GM19328 (cell line): Measurements from ENCODE around the gene DUSP10.

Experiments
- ATAC-seq: cut with Tn5 transposase; IDR thresholded peaks from one replicate; pipeline ENCODE4 v1.9.1; 2021; ENCODE audit warnings: mild to moderate bottlenecking, moderate library complexity; ENCODE audit not compliant: unreplicated experiment

The DUSP10 gene

DNA sequence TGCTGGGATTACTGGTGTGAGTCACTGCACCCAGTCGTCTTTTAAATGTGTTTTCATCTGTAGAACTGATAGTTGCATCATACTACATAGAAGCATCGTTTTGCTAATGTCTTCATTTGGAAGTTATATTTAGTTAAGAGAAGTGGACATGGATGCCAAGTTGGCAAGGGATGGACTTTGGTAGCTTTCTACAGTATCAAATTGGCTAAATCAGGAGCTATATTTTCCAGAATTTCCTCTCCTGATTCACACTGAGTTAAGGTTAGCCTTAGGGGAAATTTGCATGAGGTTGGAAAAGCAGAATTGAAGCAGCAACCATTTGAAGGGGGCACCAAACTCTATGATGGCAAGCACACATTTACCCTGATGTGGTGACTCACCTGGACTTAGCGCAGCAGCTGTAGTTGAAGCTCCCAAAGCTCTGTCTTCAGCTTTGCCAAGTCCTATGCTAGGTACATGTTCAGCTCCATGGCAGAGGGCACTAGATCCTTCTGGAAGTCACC is 43.9 kb downstream of the DUSP10 start:
- ATAC-seq = no peak

- no peak for ATAC-seq
Observed at GRCh38 chr1:221696718-221697461, 45.0 kb downstream of the DUSP10 start.

- ATAC-seq = no peak
Observed at GRCh38 chr1:221696027-221696426, 45.9 kb downstream of the DUSP10 start.

DNA sequence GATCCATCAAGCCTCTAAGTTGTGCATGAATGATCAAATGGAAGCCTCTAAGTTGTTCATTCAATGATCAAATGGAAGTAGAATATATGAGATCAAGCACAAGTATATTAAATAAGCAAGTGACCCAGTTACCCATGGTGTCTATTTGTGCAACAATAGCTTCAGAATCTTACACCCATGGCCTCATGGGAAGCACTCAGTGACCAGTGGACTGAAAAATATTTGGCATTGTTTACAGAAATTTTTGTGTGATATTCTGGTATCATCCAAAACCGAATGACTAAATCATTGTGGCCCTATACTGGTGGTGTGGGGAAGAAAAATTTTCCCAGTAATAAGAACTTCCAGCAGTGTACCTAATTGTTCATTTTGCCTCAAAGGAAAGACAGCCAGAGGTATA is 46.6 kb downstream of the DUSP10 start:
- no peak for ATAC-seq

- no peak for ATAC-seq
Observed at GRCh38 chr1:221694109-221694508, 47.8 kb downstream of the DUSP10 start.

GRCh38 chr1:221693087-221693486 is 48.8 kb downstream of the DUSP10 start:
- no peak for ATAC-seq

- no peak for ATAC-seq
Observed at GRCh38 chr1:221692643-221693042, 49.2 kb downstream of the DUSP10 start.

- no peak for ATAC-seq
Observed at GRCh38 chr1:221691261-221691660, 50.6 kb downstream of the DUSP10 start.

- ATAC-seq = no peak
Observed at GRCh38 chr1:221690858-221691257, 51.0 kb downstream of the DUSP10 start.

DNA sequence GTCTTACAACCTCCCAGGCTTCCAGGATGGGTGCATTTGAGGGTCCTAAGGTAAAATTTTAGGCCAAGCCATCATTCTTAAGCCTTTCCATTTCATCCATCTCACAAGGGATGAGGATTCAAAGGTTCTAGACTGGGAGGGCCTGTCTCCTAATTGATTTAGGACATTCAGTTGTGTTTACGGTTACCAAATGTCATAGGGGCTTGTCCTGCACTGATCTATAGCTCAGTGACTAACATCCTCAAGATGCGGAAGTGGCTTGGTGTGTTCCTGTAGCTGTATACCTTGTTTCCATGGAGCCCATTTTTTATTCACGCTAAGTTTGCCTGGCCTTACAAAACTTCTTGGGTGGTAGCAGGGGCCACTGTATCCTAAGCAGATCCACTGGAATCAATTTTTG is 52.8 kb downstream of the DUSP10 start:
- ATAC-seq = no peak

DNA sequence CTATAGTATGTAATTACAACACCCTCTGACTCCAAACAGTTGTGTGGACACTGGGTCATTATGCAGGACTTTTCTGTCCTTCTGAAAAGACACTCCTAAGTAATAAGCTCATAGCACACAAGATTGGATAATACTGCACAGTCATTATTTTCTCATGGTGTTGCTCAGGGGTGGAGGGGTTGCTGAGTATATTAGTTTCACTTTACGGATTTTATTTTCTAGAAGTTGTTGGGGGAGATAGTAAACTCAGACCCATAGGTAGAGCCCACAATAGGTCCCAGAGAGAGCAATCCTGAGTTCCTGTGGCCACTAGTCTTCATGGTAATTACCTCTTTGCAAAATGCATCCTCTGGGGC is 53.4 kb downstream of the DUSP10 start:
- ATAC-seq = no peak

DNA sequence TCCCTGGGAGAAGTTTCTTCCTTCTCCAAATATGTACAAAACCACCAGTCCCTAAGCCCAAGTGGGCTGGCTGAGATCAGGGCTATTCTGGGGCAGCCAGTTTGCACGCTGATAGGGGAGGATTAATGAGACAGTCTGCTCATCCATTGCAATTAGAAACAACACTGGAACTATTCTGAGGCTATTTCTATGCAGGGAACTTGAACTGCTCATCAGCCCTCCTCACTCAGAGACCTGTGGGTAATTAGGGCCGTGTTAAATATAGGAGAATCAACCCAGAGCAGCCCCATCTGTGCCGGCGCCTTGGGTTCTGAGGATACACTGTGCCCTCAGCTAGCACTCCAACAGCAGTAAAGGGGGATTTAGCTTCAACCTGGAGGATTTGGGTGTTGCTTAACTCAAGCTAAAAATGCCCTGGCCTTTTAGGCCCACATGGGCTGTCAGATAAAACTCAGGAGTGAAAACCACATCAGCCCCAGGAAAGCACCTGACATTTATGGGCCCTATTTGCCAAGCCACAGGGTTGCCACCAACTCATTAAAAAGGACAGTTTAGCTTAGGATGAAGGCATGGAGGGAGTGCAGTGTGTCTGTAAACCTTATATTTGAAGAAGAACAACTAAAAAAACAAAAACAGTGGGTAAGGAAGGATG is 53.9 kb downstream of the DUSP10 start:
- no peak for ATAC-seq

DNA sequence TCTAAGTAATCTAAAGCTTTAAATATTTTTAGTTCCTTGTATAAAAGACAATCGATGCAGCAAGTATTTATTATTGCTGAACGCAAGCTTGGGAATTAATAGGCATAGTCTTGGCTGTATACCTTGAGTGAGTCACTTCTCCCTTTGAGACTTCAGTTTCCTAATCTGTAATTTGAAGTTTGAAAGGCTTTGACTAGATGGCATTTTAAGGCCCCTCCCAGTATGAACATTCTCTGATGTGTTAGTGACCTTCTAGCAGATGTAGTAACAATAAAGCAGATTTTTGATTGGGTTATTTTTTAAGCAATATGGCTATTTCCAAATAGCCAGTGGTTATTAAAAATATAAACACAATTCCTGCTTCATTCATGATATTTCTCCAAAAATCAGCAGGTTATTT is 58.2 kb downstream of the DUSP10 start:
- ATAC-seq = no peak

- no peak for ATAC-seq
Observed at GRCh38 chr1:221680085-221680484, 61.8 kb downstream of the DUSP10 start.

- no peak for ATAC-seq
Observed at GRCh38 chr1:221678014-221678413, 63.9 kb downstream of the DUSP10 start.

DNA sequence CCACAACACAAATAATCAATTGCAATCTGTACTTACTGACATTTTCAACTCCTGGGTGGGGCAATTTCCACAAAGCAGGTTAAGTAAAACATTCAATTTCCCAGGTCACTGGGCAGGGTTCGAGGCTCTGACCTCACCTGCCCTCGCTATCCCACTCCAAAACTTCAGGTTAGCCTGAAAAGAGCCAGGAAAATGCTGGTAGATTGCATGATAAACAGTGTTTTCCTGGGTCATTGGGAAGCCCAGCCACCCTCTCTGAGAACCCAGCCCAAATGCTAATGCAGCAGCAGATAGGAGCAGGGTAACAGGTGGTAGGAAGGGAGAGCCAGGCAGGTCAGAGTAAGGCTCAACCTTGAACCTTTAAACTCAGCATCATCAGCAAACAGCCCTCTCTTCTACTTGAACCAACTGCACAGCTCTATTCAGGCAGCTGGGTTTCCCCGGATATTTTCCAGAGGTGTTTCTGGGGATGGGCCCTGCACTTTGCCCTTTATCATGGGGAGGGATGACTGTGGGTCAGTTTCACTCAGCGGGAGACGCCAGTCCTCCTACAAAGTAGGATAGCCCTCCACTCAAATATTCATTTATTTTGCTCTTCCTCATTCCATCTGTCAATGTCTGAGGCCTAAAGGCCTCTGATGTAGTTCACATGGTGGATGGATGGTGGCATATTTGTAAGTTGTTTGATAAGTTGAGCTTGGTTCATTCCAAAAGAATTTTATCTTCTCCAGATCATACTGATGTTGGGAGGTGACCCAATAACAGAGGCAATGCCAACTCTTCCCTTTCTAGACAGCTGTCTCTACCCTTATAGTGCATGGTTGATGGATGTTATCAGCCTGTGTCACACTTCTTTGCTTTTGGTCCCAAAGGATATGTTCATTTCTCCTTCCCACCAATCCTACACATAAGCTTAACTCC is 65.7 kb downstream of the DUSP10 start:
- no peak for ATAC-seq

DNA sequence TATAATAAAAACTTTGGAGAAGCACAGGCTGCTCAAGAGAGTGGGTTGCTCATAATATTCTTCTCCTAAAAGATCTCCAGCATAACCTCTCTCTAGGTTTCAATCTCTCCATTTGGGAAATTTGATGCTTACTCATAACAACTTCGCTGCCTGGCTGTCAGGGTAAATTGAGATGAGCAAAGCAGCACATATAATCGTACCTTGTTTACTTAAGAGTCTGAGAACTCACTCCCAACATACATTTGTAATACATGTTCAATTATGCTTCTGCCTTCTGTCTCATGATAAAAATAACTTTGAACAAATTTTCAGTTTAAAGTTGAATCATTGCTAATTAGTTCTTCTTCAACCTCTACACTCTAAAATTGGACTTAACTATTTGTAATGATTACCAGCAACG is 68.9 kb downstream of the DUSP10 start:
- ATAC-seq = no peak

DNA sequence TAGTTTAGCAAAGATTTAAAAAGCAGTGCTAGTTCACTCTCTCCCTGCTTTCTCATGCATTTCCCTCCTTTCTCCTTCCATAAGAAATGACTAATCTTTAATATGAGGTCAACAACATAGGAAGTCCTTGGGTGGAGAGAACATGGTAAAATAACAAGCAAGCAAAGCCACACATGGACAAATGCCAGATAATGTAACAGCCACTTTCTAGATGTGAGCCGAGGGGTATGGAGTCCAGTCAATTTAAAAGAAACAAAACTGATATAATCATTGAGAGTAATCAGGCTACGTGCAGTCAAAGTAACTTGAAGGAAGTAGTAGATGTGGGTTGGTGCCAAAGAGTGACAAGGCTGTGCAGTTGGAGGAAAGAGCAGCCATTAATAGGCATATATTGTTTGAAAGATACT is 69.6 kb downstream of the DUSP10 start:
- ATAC-seq = no peak

GRCh38 chr1:221670081-221670480 is 71.8 kb downstream of the DUSP10 start:
- no peak for ATAC-seq

DNA sequence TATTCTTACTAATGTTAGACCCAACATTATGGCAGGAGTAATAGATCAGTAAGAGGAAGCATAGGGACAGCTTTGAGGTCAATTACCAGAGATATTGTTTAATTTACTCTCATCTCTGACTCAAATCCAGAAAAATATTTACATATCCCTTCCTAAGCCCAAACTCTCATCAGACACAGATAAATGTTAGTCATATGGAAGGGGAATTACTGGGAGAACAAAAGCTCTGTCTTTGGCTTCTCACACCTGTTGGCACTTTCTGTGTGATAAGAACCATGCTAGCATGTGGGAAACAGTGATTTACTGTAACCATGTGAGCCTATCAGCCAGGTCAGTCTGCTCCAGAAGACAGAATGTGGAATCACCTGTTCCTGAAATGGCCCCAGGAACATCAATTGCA is 72.4 kb downstream of the DUSP10 start:
- no peak for ATAC-seq

- ATAC-seq = peak; percentile 85
Observed at GRCh38 chr1:221667504-221667903, 74.4 kb downstream of the DUSP10 start.

DNA sequence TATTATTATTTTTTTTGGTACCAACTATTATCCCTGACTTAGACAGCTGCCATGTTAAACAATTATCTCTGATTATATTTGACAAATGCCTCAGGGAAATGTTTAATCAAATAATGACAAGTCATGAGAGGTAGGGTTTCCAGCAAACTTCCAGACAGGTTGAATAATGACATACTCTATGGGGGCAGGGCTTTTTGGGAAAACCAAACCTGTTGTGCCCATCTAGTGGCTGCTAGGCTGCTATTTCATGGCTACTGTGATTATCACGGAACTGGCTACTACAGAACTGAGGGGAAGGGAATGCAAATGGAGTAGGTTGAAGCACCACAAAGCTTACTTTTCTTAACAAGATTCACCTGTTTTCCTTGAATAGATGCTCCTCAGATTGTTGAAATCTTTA is 77.6 kb downstream of the DUSP10 start:
- no peak for ATAC-seq
